Fibroblast of mammary gland (primary cell): ENCODE measurements around the gene CDH1.

Experiments used
- DNase-seq: peaks from one replicate; pipeline ENCODE4 v3.0.0-alpha.2; 2010; ENCODE audit warnings: low read depth
- H3K4me3 ChIP-seq: 2 replicates; pipeline ENCODE4 v1.5.1; 2011; ENCODE audit warnings: low read depth, mild to moderate bottlenecking, low read length, moderate library complexity; ENCODE audit not compliant: control insufficient read depth
- CTCF ChIP-seq: conservative IDR thresholded peaks from 2 replicates; pipeline ENCODE4 v1.5.1; 2011; ENCODE audit warnings: low read depth, low read length, inconsistent platforms; ENCODE audit not compliant: control insufficient read depth, insufficient read depth

The CDH1 gene

GRCh38 chr16:68793401-68793857 lies 56.3 kb downstream of the CDH1 start:
- no peak for DNase-seq
- no peak overlapping the region for H3K4me3 ChIP-seq
- TF ChIP-seq CTCF: no peak

- no peak for DNase-seq
- no peak overlapping the region for H3K4me3 ChIP-seq
- no peak for TF ChIP-seq CTCF
Observed at GRCh38 chr16:68798398-68798797, 61.3 kb downstream of the CDH1 start.

DNA sequence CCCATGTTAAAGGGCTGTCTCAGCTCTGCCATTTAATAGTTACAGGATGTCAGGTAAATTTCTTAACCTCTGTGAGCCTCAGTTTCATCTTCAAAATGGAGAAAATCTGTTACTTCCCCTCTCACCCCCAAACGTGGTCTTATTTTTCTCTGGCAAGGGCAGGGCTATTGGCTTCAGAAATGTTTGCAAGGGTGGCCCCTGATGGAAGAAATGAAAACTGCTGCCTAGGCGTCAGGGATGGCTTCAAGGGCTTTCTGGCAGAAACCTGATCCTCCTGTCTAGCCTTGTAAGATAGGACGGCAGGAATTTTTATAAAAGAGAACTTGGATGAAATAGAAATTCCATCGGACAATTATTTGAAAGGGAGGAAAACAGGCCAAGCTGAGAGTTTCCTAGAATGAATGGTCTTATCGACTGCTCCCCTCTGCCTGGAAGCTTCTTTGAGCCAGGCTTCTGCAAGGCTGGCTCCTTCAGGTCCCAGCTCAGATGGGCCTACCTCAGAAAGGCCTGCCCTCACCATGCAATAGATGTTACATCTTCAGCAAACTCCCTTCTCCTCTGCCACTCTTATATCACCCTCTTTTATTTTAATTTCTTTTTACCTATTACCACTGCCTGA lies 63.3 kb downstream of the CDH1 start:
- no peak overlapping the region for H3K4me3 ChIP-seq
- DNase-seq: peak; percentile 81
- TF ChIP-seq CTCF: peak; percentile 85

- no peak for TF ChIP-seq CTCF
- no peak overlapping the region for H3K4me3 ChIP-seq
- peak; percentile 87 for DNase-seq
Observed at GRCh38 chr16:68802190-68802589, 65.1 kb downstream of the CDH1 start.

DNA sequence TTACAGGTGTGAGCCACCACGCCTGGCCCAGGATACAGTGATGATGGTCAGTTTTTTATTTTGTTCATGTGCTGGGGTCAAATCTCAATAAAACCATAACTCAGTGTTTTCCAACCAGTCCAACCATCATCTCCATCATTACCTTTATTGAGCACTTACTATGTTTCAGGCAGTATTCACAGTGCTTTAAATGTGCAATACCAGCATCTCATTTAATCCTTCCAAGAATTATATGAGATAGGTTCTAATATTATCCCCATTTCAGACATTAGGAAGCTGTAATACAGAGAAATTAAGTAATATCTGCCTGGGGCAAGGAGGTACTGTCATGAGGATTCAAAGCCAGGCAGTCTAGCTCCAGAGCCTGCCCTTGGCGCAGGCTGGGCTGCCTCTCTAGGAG lies 69.3 kb downstream of the CDH1 start:
- no peak for TF ChIP-seq CTCF

GRCh38 chr16:68806981-68807380 lies 69.9 kb downstream of the CDH1 start:
- no peak overlapping the region for H3K4me3 ChIP-seq
- DNase-seq: no peak

More for the DNA sequence above, 69.3 kb downstream of the CDH1 start:
- DNase-seq: no peak
- no peak overlapping the region for H3K4me3 ChIP-seq

More at GRCh38 chr16:68806981-68807380, 69.9 kb downstream of the CDH1 start:
- TF ChIP-seq CTCF: no peak
